Rectal smooth muscle tissue (tissue), 1 donor: Measurements from ENCODE around the gene OPRM1.

ENCODE experiments used
- H3K27ac ChIP-seq: one replicate; pipeline ENCODE4 v1.7.0; 2013; ENCODE audit warnings: low read depth, low read length, inconsistent platforms
- H3K27me3 ChIP-seq: one replicate; pipeline ENCODE4 v1.7.0; 2013; ENCODE audit warnings: low read length; ENCODE audit not compliant: control insufficient read depth, insufficient read depth
- H3K36me3 ChIP-seq: one replicate; pipeline ENCODE4 v1.7.0; 2013; ENCODE audit warnings: low read length; ENCODE audit not compliant: control insufficient read depth, insufficient read depth
- H3K4me1 ChIP-seq: one replicate; pipeline ENCODE4 v1.7.0; 2013; ENCODE audit warnings: low read length; ENCODE audit not compliant: control insufficient read depth, insufficient read depth
- H3K4me3 ChIP-seq: one replicate; pipeline ENCODE4 v1.7.0; 2013; ENCODE audit warnings: low read length
- H3K9ac ChIP-seq: one replicate; pipeline ENCODE4 v1.7.0; 2013; ENCODE audit warnings: low read length

OPRM1 gene

GRCh38 chr6:154227862-154228520 lies 189.0 kb downstream of the OPRM1 start:
- Histone ChIP-seq H3K4me3 (no peak overlapping the region), H3K9ac (no peak overlapping the region), H3K4me1 (no peaks in the 10 kb centered on the region)

GRCh38 chr6:154228521-154228905 lies 189.5 kb downstream of the OPRM1 start:
- H3K27me3 ChIP-seq = no peaks in the 10 kb centered on the region
- H3K36me3 ChIP-seq = no peaks in the 10 kb centered on the region
- H3K9ac ChIP-seq = no peak overlapping the region
- no peaks in the 10 kb centered on the region for H3K4me1 ChIP-seq
- no peak overlapping the region for H3K4me3 ChIP-seq
- no peak overlapping the region for H3K27ac ChIP-seq

More at GRCh38 chr6:154227862-154228520, 189.0 kb downstream of the OPRM1 start:
- Histone ChIP-seq H3K27me3 (no peaks in the 10 kb centered on the region), H3K36me3 (no peaks in the 10 kb centered on the region), H3K27ac (no peak overlapping the region)

GRCh38 chr6:154229786-154230185 lies 190.7 kb downstream of the OPRM1 start:
- no peak overlapping the region for H3K4me3 ChIP-seq
- H3K27me3 ChIP-seq = no peaks in the 10 kb centered on the region
- H3K27ac ChIP-seq = no peak overlapping the region
- no peaks in the 10 kb centered on the region for H3K36me3 ChIP-seq
- no peaks in the 10 kb centered on the region for H3K4me1 ChIP-seq
- H3K9ac ChIP-seq = no peak overlapping the region

DNA sequence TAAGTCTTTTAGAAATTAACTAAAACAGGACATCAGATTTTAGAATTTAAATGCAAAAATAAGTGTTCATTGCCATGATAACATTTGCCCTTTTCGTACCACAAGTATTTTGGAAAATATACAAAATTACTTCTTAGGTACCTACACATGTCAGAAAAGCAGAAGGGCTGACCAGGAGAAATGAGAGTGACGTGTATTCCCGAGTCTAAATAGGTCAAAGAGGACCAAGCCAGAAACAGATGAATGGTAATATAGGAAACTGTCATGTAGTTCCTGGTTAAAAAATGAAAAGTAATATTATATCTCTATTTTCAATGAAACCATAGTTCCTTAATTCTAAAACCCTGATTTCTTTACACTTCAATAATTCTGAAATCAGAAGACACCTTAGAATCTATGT lies 191.4 kb downstream of the OPRM1 start:
- no peak overlapping the region for H3K9ac ChIP-seq
- no peak overlapping the region for H3K4me3 ChIP-seq

GRCh38 chr6:154230910-154231595 lies 192.0 kb downstream of the OPRM1 start:
- Histone ChIP-seq H3K27me3 (no peaks in the 10 kb centered on the region), H3K4me1 (no peaks in the 10 kb centered on the region), H3K4me3 (no peak overlapping the region), H3K27ac (no peak overlapping the region), H3K9ac (no peak overlapping the region), H3K36me3 (no peaks in the 10 kb centered on the region)

More for the DNA sequence above, 191.4 kb downstream of the OPRM1 start:
- Histone ChIP-seq H3K27ac (no peak overlapping the region), H3K36me3 (no peaks in the 10 kb centered on the region), H3K27me3 (no peaks in the 10 kb centered on the region), H3K4me1 (no peaks in the 10 kb centered on the region)

DNA sequence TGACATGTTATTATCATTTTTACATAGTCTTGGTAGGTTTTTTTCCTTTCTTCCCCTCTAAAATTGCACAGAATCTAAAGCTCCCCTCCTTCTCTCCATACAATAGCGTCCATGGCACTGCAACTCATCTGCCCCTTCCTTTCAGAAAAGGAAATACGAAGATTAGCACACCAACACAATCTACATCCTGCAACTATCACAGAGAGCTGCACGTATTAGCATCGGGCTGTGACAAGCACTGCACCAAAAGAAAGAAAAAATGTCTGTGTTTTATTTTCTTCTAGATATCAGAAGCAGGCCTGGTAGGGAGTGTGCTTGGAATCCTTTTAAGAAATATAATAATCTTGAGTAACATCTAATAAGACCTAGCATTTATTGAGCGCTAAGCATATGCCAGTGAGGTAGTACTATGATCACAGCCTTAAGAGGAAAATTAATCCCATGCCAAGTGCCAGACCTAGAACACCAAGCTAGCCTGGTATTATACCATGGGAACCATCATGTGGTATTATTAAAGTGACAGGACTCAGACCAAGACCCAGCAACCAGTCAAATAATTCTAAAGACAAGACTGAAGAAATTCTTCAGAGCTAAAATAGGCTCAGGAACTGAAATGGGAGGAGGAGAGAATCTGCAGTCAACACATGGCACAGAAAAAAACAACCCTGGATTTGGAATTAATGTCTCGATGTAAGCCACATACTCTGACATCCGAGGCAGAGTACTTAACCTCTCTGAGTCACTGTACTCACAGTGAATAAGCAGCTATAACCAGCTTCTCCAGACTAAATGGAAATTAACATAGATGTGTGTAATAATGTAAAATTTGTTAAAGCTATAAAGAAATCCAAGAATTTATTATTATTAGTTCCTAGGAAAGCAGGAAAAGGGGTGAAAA lies 193.2 kb downstream of the OPRM1 start:
- Histone ChIP-seq H3K27me3 (no peaks in the 10 kb centered on the region), H3K9ac (no peak overlapping the region), H3K36me3 (no peaks in the 10 kb centered on the region), H3K4me1 (no peaks in the 10 kb centered on the region), H3K4me3 (no peak overlapping the region), H3K27ac (no peak overlapping the region)

- H3K27me3 ChIP-seq = no peaks in the 10 kb centered on the region
- H3K4me3 ChIP-seq = no peak overlapping the region
- no peaks in the 10 kb centered on the region for H3K4me1 ChIP-seq
- no peak overlapping the region for H3K9ac ChIP-seq
- H3K36me3 ChIP-seq = no peaks in the 10 kb centered on the region
- H3K27ac ChIP-seq = no peak overlapping the region
Observed at GRCh38 chr6:154233383-154233782, 194.3 kb downstream of the OPRM1 start.

DNA sequence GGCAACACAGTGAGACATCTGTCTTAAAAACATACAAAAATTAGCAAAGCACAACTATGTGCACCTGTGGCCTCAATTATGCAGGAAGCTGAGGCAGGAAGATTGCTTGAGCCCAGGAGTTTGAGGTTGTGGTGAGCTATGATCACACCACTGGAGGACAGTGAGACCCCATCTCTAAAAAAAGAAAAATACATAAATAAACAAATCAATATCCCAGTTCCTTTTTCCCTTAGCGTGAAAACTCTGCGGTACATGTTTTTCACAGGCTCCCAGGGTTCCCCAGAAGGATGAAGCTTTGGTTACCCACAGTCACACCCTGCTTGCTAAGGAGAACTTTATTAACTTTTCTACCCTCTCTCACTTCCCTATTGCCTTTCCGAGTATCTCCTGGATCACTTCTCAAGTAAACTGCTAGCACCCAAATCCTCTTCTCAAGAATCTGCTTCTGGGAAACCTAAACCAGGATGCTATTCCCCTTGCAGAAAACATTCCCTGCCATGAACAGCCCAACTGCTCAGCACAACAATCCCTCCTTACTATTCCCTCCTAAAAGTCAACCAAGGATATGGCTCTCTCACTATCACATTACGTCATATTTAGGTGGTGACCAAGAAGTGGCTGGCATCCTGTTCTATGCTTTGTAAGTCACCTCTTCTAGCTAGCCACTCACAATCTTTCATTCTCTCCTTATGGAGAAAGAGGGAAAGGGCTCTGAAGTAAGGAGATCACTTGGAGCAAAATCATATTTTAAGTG lies 195.2 kb downstream of the OPRM1 start:
- Histone ChIP-seq H3K27me3 (no peaks in the 10 kb centered on the region), H3K4me3 (no peak overlapping the region), H3K9ac (no peak overlapping the region), H3K36me3 (no peaks in the 10 kb centered on the region), H3K27ac (no peak overlapping the region), H3K4me1 (no peaks in the 10 kb centered on the region)

DNA sequence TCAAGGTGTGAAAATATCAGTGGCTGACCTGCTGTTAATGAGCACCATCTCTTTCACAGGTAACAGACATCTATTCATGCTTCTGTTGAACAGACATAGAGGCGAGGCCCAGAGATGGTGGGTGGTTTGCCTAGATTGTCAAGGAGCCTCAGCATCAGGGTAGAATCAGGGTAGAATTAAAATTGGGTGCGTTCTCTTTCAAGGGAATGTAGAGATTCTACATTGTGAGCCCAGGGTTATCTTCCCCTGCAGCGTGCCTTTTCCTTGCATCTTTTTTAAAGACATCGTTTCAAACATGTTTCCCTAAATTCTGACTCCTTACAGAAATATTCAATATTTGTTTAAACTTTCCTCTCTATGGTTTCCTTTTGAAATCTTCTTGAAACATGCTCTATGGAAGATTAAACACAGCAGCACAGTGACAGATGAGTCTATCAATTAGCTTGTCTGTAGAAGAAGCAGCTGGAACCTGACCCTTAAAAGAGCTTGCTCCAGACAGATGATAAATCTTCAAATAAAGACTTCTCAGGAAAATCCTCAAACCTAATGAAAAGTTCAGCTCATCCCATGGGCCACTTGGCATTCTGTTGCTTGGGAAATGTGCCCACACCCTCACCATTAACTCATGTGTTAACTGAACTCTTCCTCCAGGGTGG lies 197.7 kb downstream of the OPRM1 start:
- Histone ChIP-seq H3K9ac (no peak overlapping the region), H3K27me3 (no peaks in the 10 kb centered on the region), H3K36me3 (no peaks in the 10 kb centered on the region), H3K27ac (no peak overlapping the region), H3K4me1 (no peaks in the 10 kb centered on the region), H3K4me3 (no peak overlapping the region)

GRCh38 chr6:154238831-154239230 lies 199.8 kb downstream of the OPRM1 start:
- Histone ChIP-seq H3K4me3 (no peak overlapping the region), H3K36me3 (no peaks in the 10 kb centered on the region), H3K27ac (no peak overlapping the region), H3K27me3 (no peaks in the 10 kb centered on the region), H3K9ac (no peak overlapping the region), H3K4me1 (no peaks in the 10 kb centered on the region)

GRCh38 chr6:154239392-154239791 lies 200.4 kb downstream of the OPRM1 start:
- Histone ChIP-seq H3K27ac (no peak overlapping the region), H3K36me3 (no peaks in the 10 kb centered on the region), H3K9ac (no peak overlapping the region), H3K27me3 (no peaks in the 10 kb centered on the region), H3K4me3 (no peak overlapping the region), H3K4me1 (no peaks in the 10 kb centered on the region)
